Activated T-helper 9 cell treated with anti-CD3 and anti-CD28 coated beads, Interleukin-2, amount 50 U/mL, for 16 hours (primary cell): ENCODE data around the gene SH3RF1.
"Not testable (repeated sequence)": the region's sequence is repeated elsewhere in the genome, so short reads cannot be mapped to it uniquely, and the experiment has no call there.

Source experiments
- DNase-seq: peaks from one replicate; pipeline ENCODE4 v3.0.0-alpha.2; 2020; ENCODE audit warnings: low read depth

SH3RF1 gene

GRCh38 chr4:169200361-169201030 is 70.3 kb downstream of the SH3RF1 start:
- no peak for DNase-seq

- DNase-seq = no peak
These were observed 71.6 kb downstream of the SH3RF1 start for GRCh38 chr4:169199184-169199583.

- DNase-seq = no peak
These were observed 72.6 kb downstream of the SH3RF1 start for GRCh38 chr4:169198167-169198566.

GRCh38 chr4:169197206-169197605 is 73.5 kb downstream of the SH3RF1 start:
- DNase-seq = not testable (repeated sequence)

GRCh38 chr4:169195032-169195431 is 75.7 kb downstream of the SH3RF1 start:
- no peak for DNase-seq

- not testable (repeated sequence) for DNase-seq
These were observed 80.8 kb downstream of the SH3RF1 start for GRCh38 chr4:169189968-169190367.

- DNase-seq = no peak
These were observed 81.4 kb downstream of the SH3RF1 start for GRCh38 chr4:169189372-169189771.

GRCh38 chr4:169188204-169188603 is 82.6 kb downstream of the SH3RF1 start:
- no peak for DNase-seq

- DNase-seq = no peak
These were observed 85.4 kb downstream of the SH3RF1 start for GRCh38 chr4:169185133-169185956.

- DNase-seq = no peak
These were observed 86.1 kb downstream of the SH3RF1 start for GRCh38 chr4:169184686-169185085.

GRCh38 chr4:169184236-169184635 is 86.5 kb downstream of the SH3RF1 start:
- no peak for DNase-seq

- DNase-seq = no peak
These were observed 87.2 kb downstream of the SH3RF1 start for GRCh38 chr4:169183581-169183980.

GRCh38 chr4:169179609-169180521 is 90.9 kb downstream of the SH3RF1 start:
- no peak for DNase-seq

- not testable (repeated sequence) for DNase-seq
These were observed 92.7 kb downstream of the SH3RF1 start for GRCh38 chr4:169178092-169178491.

GRCh38 chr4:169175476-169175875 is 95.3 kb downstream of the SH3RF1 start:
- DNase-seq = no peak

- no peak for DNase-seq
These were observed 95.7 kb downstream of the SH3RF1 start for GRCh38 chr4:169175035-169175434.

GRCh38 chr4:169174247-169174646 is 96.5 kb downstream of the SH3RF1 start:
- no peak for DNase-seq

GRCh38 chr4:169167957-169168858 is 102.5 kb downstream of the SH3RF1 start:
- DNase-seq = no peak

GRCh38 chr4:169164669-169165415 is 105.9 kb downstream of the SH3RF1 start:
- DNase-seq = no peak

GRCh38 chr4:169163947-169164668 is 106.6 kb downstream of the SH3RF1 start:
- no peak for DNase-seq
